ENCODE data around the gene ATP8B3. TPM values are rescaled to one million over a fixed set of nuclear protein-coding genes. Genes with fewer than 3 reads are reported as not detected.
A peak's percentile ranks its signal among the peaks of the same experiment; 100 is the strongest.

Gene ATP8B3
- polyA plus RNA-seq, 1 donor (not counting 4 experiments of a cell fraction or from before 2014, with no cell fraction given), result 0.98 TPM

DNA sequence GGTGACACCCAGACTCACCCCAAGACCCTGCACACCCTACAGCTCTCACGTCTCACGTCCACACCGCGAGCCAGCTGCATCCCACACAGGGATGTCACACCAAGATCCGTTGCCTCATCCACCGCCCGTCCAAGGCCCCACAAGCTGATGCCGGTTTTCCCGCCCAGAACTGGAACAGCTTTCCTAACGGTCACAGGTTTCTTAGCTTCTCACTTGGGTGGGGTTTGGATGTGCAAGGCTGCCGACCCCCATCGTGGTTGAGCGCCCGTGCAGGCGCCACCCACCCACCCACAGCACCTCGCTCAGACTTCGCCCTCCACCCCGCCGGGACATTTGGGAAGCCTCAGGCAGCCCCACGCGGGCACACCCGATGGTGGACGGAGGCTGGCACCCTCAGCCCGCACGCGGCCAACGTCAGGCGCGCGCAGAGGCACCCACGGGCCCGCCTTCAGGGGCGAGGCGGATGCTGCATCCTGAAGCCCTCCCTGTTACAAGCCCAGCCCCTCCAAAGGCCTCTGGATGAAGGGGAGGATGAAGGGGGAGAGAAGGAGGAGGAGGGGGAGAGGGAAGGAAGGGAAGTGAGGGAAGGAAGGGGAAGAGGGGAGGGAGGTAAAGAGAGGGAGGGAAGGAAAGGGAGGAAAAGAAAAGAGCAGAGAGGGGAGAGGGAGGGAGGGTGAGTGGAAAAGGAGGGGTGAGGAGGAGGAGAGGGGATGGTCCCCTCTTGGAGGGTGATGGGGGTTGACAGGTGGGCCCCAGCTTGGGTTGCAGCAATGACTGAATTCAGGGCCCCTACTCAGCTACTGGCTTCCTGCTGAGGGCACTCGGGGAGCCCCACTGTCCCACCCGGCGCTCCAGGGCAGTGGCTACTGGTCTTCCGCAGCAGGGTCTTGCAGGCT lies 45.9 kb downstream of the ATP8B3 start:
- Histone ChIP-seq H3K9ac (ENCODE audit: control insufficient read depth, extremely low read depth, insufficient read depth, low read length) (no peak overlapping the region), H3K79me2 (ENCODE audit: control insufficient read depth, insufficient read depth, low read length) (no peaks in the 10 kb centered on the region), H4K20me1 (ENCODE audit: control insufficient read depth, extremely low read depth, insufficient read depth, low read length) (peaks cover 3% of the 10 kb centered on the region), H3K4me1 (ENCODE audit: control insufficient read depth, extremely low read depth, insufficient read depth, low read length) (peaks cover 3% of the 10 kb centered on the region), H3K27ac (ENCODE audit: control insufficient read depth, insufficient read depth, low read length) (no peak overlapping the region), H3K9me1 (ENCODE audit: control insufficient read depth, extremely low read depth, insufficient read depth, low read length) (no peaks in the 10 kb centered on the region), H2AFZ (ENCODE audit: control insufficient read depth, low read length) (no peak overlapping the region), H3K4me3 (ENCODE audit: control insufficient read depth in 2 of 3, extremely low read depth in 1 of 3, insufficient read depth in 2 of 3, low read depth in 1 of 3, low read length in 3 of 3) (no peak overlapping the region), H3K36me3 (ENCODE audit: control insufficient read depth in 2 of 2, extremely low read depth in 1 of 2, insufficient read depth in 2 of 2, low read length in 2 of 2) (no peaks in the 10 kb centered on the region), H3K9me3 (ENCODE audit: control insufficient read depth, low read depth, low read length) (peaks cover 8% of the 10 kb centered on the region), H3K27me3 (ENCODE audit: control insufficient read depth, extremely low read depth, insufficient read depth, low read length) (peaks cover 74% of the 10 kb centered on the region), H3K4me2 (ENCODE audit: control insufficient read depth, extremely low read depth, insufficient read depth, low read depth, low read length) (no peak overlapping the region)
- peak; percentile 72 for TF ChIP-seq EZH2 (IDR thresholded peaks at IDR 0.05; ENCODE audit: low read length)
- TF ChIP-seq, protein P1, sequence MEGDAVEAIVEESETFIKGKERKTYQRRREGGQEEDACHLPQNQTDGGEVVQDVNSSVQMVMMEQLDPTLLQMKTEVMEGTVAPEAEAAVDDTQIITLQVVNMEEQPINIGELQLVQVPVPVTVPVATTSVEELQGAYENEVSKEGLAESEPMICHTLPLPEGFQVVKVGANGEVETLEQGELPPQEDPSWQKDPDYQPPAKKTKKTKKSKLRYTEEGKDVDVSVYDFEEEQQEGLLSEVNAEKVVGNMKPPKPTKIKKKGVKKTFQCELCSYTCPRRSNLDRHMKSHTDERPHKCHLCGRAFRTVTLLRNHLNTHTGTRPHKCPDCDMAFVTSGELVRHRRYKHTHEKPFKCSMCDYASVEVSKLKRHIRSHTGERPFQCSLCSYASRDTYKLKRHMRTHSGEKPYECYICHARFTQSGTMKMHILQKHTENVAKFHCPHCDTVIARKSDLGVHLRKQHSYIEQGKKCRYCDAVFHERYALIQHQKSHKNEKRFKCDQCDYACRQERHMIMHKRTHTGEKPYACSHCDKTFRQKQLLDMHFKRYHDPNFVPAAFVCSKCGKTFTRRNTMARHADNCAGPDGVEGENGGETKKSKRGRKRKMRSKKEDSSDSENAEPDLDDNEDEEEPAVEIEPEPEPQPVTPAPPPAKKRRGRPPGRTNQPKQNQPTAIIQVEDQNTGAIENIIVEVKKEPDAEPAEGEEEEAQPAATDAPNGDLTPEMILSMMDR (optimal IDR thresholded peaks at IDR 0.05 in 1 of 3, IDR thresholded peaks at IDR 0.05 in 1 of 3, conservative IDR thresholded peaks at IDR 0.05 in 1 of 3; ENCODE audit: extremely low read depth in 1 of 3, insufficient read depth in 2 of 3, low read length in 3 of 3), result no peak
- DNase-seq (ENCODE audit: low read depth, low spot score), result no peak
- dilution Hi-C loops (cut with MboI; ENCODE audit: extremely low pct_ligation_motif_present, low sequenced_read_pairs), result no loop called here
- FAIRE-seq, result no peak

DNA sequence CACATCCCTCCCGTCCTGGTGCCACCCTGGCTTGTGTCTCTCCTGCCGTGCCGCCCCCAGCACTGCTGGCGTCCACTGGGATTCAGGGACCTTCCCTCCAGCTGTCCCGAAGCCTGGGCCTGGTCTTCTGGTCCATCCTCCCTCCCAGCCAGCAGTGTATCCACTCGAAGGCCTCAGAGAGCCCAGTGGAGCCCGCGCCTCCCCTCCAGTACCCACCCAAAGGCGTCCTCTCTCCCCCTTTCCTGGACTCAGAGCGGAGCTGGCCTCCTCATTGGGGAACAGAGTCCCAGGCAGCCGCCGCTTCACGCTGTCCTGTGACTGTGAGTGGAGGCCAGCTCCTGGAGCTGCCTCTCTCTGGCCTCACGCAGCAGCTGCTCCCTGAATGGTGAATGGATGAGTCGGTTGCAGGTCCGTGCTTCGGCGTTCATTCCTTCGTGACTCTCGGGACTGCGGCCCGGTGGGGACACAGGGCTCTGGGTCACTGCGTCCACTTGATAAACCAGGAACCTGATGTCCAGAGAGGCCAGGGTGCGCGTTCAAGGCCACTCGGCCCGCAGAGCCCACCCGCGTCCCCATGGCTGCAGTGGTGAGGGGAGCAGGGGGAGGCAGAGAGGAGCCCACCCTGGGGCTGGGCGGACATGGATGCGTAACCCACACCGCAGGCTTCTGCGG lies 46.7 kb downstream of the ATP8B3 start:
- Histone ChIP-seq H3K9me1 (ENCODE audit: control insufficient read depth, extremely low read depth, insufficient read depth, low read length) (no peaks in the 10 kb centered on the region), H3K4me3 (ENCODE audit: control insufficient read depth in 2 of 3, extremely low read depth in 1 of 3, insufficient read depth in 2 of 3, low read depth in 1 of 3, low read length in 3 of 3) (no peak overlapping the region), H3K4me2 (ENCODE audit: control insufficient read depth, extremely low read depth, insufficient read depth, low read depth, low read length) (no peak overlapping the region), H3K9me3 (ENCODE audit: control insufficient read depth, low read depth, low read length) (peaks cover 4% of the 10 kb centered on the region), H3K79me2 (ENCODE audit: control insufficient read depth, insufficient read depth, low read length) (no peaks in the 10 kb centered on the region), H3K4me1 (ENCODE audit: control insufficient read depth, extremely low read depth, insufficient read depth, low read length) (peaks cover 3% of the 10 kb centered on the region), H3K36me3 (ENCODE audit: control insufficient read depth in 2 of 2, extremely low read depth in 1 of 2, insufficient read depth in 2 of 2, low read length in 2 of 2) (no peaks in the 10 kb centered on the region), H3K9ac (ENCODE audit: control insufficient read depth, extremely low read depth, insufficient read depth, low read length) (no peak overlapping the region), H4K20me1 (ENCODE audit: control insufficient read depth, extremely low read depth, insufficient read depth, low read length) (peaks cover 3% of the 10 kb centered on the region), H3K27me3 (ENCODE audit: control insufficient read depth, extremely low read depth, insufficient read depth, low read length) (peaks cover 81% of the 10 kb centered on the region), H3K27ac (ENCODE audit: control insufficient read depth, insufficient read depth, low read length) (no peak overlapping the region), H2AFZ (ENCODE audit: control insufficient read depth, low read length) (no peak overlapping the region)
- no peak for FAIRE-seq
- no peak for DNase-seq (ENCODE audit: low read depth, low spot score)
- dilution Hi-C loops (cut with MboI; ENCODE audit: extremely low pct_ligation_motif_present, low sequenced_read_pairs), result no loop called here
- TF ChIP-seq EZH2 (IDR thresholded peaks at IDR 0.05; ENCODE audit: low read length), result no peak
- TF ChIP-seq, protein P1 (optimal IDR thresholded peaks at IDR 0.05 in 1 of 3, IDR thresholded peaks at IDR 0.05 in 1 of 3, conservative IDR thresholded peaks at IDR 0.05 in 1 of 3; ENCODE audit: extremely low read depth in 1 of 3, insufficient read depth in 2 of 3, low read length in 3 of 3), result no peak
